GDM1 (cell line): ENCODE measurements around the gene UNC93B1.

Experiments used
- DNase-seq: peaks from one replicate; lab custom pipeline; 2025; lab: John Stamatoyannopoulos, UW

UNC93B1 gene

DNA sequence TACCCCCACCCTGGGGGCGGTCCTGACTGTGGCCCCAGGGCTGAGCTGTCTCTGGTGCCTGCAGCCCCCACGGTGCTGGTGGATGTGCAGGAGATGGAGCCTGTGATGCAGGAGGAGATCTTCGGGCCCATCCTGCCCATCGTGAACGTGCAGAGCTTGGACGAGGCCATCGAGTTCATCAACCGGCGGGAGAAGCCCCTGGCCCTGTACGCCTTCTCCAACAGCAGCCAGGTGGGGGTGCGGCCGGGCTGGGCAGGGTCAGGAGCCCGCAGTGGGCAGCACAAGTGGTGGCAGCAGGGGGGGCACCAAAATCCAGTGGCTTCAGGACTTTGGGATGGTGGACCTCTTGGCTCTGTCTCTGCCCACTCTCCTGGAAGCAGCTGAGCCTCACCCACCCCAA is 18.6 kb upstream of the UNC93B1 start:
- DNase-seq = no peak

DNA sequence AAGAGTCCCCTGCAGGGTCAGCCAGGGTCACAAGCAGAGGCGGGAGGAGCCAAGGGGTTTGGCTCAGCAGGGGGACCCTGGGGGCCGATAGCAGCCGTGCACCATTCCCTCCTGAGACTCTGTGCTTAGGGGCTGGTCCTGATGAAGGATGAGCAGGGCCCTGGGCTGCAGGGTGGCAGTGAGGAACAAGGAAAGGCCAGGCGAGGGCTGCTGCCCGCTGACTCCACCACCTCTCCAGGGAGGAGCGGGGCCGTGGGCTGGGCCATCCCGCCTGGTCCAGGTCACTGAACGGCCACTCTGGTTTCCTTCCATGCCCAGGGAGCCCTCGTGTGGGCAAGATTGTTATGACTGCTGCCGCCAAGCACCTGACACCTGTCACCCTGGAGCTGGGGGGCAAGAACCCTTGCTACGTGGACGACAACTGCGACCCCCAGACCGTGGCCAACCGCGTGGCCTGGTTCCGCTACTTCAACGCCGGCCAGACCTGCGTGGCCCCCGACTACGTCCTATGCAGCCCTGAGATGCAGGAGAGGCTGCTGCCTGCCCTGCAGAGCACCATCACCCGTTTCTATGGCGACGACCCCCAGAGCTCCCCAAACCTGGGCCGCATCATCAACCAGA is 17.4 kb upstream of the UNC93B1 start:
- DNase-seq = no peak

DNA sequence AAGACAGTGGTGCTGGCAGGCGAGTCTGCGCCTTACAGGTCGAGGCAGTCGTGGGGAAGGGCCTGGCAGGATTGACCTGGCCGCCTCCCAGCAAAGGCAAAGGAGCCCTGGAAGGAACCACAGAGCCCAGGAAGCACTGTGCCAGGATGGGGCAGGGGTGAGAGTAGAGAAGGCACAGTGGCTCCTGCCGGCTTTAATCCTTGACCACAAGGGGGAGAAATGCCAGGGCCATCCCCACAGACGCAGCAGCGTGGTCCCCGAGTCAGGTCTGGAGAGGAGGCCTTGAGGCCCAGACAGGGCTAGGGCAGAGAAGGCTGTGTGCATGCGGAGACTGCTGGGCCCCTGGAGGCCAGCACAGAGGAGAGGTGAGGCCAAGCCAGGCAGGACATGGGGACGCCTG is 16.7 kb upstream of the UNC93B1 start:
- no peak for DNase-seq

DNA sequence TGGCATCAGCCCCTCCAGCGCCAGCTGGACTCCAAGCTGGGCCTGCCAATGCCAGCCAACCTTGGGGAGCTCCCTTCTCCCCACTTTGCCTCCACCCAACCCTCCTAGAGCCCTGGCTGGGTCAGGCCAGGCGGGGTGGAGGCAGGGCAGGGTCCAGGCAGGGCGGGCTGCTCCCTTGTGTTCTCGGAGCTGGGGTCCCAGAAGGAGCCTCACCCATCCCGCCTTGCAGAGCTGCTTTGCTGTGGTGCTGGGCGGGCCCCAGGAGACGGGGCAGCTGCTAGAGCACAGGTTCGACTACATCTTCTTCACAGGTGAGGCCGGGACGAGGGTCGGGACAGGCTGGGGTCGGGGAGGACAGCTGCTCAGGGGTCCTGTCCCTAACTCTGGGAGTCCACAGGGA is 15.6 kb upstream of the UNC93B1 start:
- no peak for DNase-seq

DNA sequence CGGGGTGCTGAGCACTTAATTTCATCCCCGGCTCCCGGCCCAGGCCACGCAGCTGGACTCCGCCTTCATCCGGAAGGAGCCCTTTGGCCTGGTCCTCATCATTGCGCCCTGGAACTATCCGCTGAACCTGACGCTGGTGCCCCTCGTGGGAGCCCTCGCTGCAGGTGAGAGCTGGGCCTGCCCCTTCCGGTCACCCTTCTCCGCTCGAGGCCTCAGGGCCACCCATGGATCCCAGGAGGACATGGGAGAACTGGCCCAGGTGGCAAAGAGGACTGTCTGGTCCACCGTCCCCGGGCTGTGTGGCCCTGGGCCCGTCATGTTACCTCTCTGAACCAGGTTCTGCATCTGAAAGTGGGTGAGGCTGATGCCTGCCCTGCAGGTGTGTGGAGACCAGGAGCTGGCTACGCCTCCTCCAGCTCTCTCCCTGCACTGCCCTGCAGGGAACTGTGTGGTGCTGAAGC is 14.9 kb upstream of the UNC93B1 start:
- DNase-seq = no peak

DNA sequence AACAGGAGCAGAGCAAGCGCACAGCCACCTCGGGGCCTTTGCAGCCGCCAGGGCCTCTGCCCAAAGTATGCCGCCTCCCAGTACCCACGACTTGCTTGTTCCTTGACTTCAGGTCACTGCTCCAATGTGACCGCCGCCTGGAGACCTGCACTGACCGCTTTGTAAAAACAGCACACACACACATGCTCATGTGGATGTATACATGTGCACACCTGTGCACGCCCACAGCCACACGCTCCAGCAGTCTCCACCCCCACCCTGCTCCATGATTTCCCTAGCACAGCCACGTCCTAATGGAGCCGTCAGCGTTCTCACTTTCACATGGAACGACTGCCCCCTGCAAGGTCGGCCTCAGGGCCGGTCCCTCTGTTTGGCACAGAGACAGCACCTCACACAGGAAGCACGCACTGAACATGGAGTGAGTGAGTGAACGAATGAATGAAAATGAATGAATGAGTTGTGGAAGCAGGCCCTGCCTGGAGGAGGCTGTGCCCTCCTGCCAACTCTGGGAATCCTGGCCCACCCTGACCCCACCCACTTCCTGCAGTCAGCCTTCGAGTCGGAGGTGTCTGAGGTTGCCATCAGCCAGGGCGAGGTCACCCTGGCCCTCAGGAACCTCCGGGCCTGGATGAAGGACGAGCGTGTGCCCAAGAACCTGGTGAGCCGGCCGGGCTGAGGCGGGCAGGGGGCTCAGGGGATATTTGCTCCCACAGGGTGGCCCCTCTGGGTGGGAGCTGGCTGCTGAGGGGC is 14.3 kb upstream of the UNC93B1 start:
- DNase-seq = no peak

DNA sequence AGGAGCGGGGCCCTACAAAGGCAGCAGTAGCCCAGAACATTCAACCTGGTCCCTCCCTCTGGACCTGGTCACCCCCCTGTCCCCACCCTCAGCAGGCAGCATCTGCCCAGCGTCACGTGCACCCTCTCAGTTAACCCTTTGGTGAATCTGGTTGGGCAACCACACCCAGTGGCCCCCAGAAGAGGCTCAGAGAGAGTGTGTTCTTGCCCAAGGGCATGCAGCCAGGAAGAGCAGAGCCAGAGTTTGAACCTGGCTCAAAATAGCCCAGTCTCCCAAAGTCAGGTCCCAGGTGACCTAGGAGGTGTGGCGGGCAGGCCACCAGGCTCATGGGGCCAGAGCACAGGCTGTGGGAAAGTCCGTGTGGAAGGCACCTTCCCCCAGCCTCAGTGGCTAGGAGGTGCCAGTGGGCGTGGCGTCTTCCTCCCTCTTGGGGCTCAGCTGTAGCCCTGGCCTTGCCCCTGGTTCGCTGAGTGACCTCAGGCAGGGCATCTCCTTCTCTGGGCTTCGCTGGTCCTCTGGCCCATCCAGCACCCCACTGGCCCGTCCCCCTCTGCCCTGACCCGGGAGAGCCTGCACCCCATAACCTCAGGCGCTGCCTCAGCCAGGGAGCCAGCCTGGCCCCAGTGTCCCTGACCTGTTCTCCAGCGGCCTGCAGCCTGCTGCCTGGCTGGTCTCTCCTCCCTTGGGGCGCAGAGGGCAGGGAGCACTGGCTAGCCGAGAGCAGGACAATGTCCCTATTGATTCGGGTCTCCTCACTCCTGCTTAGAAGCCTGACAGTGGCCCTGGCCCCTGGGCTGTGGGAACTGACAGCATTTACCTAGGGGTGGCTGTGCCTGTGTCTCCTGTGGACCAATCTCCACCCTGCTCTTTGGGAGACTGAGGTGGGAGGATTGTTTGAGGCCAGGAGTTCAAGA is 13.3 kb upstream of the UNC93B1 start:
- DNase-seq = no peak

DNA sequence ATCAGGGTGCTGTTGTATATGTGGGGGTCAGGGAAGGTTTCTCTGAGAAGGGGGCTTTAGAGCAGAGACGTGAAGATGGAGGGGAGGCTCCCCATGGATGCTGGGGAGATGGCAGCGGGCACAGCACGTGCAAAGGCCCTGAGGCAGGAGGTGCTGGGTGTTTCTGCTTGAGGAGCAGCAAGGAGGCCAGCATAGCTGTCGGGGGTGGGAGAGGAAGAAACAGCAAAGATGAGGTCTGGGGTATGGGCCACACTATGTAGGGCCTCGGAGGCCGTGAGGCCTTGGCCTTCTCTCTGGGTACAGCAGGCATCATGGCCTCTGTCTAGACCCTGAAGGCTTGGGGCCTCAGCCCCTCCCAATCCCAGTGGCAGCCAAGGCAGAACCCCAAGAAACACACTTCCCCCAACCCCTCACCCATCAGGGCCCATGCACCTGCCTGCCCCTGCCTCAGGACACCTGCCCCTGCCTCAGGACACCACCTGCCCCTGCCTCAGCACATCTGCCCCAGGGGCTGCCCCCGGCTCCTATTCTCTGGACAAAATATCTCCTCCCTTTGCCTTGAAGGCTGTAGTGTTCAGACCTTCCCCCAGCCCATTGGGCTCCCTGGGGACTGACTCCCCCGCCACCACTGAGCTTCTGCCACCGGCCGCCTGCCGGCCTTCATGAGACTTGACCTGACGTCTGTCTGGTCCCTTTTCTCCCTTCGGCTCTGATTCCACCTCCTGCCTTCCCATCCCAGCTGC is 12.4 kb upstream of the UNC93B1 start:
- DNase-seq = no peak

DNA sequence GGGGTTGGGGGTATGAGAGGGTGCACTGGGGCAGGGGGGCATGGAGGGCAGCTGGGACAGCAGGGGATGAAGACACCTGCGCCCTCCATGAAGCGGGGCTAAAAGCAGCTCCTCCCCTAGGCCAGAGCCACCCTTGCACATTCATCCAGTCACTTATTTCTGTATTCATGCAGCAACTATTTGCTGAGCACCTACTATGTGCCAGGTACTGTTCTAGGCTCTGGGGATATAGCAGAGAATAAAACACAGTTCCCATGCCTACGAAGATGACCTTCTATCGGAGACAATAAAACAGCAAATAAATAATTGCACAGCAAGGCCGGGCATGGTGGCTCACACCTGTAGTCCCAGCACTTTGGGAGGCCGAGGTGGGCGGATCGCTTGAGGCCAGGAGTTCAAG is 11.6 kb upstream of the UNC93B1 start:
- DNase-seq = no peak

DNA sequence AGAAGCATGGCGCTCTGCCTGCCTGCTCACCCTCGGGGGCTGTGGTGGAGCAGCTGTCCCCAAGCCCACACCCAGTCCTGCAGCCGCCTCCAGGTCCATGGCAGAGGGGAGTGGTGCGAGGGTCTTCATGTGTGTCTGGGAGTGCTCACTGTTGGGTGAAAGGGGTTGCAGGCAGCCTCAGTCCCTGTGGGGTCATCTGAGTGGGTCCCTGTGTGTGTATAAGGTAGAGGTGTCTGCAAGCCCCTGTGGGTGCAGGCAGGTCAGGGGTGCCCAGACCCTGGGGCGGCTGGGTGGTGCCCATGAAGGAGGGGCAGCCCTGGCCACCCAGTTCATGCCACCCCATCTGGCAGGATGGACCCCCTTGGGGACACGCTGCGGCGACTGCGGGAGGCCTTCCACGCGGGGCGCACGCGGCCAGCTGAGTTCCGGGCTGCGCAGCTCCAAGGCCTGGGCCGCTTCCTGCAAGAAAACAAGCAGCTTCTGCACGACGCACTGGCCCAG is 11.1 kb upstream of the UNC93B1 start:
- DNase-seq = no peak

DNA sequence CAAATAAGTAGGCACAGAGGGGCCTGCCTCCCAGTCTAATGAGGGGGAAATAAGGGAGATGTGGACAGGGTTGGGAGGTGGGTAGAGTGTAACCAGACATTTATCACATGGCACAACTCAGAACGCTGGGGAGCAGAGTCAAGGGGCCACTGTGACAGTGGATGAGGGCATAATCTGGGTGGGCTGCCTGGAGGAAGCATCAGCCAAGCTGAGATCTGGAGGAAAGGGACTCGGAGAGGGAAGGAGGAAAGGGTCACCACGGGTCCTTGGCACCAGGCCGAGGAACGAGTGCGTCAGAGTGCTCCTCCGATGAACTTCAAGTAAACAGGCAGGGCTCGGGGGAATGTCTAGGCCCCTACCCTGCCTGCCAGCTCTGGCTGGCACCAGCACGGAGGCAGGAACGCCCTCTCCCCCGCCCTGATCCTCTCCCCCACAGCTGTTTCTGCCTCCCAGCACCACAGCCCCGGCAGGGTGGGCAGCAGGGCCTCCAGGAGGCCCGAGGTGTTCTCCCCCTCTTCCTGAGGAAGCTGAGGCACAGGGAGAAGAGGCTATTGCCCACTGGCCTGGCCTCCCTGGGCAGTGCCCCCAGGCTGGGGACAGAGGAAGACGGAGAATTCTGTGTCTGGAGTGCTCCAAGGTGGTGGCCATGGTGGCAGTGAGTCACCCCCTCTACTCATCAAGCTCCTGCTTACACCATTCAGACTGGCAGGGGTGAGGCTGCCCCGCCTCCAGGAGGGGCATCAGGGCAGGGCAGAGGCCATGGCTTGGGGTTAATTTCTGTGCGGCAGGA is 10.5 kb upstream of the UNC93B1 start:
- no peak for DNase-seq

DNA sequence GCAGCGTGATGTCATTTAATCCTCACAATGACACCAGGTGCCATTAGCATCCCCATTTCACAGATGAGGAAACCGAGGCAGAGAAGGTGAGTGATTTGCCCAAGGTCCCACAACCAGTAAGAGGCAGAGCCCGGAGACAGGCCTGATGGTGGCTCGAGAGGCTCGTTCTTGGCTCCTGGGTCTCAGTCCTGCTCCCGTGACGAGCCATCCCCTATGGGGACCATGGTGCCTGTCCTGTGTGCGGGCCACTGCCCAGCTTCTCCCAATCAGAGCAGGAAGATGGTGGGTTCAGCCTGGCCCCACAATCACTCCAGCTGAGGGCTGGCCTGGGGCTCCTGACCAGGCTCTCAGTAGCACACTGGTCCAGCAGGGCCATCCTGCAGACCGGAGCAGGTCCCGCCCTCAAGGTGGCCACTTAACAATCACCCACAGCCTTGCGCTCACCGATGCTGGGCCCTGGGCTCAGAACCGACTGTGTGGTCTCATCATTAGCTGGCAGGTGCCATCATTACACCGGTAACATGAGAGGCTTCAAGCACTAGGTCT is 9.8 kb upstream of the UNC93B1 start:
- DNase-seq = no peak

DNA sequence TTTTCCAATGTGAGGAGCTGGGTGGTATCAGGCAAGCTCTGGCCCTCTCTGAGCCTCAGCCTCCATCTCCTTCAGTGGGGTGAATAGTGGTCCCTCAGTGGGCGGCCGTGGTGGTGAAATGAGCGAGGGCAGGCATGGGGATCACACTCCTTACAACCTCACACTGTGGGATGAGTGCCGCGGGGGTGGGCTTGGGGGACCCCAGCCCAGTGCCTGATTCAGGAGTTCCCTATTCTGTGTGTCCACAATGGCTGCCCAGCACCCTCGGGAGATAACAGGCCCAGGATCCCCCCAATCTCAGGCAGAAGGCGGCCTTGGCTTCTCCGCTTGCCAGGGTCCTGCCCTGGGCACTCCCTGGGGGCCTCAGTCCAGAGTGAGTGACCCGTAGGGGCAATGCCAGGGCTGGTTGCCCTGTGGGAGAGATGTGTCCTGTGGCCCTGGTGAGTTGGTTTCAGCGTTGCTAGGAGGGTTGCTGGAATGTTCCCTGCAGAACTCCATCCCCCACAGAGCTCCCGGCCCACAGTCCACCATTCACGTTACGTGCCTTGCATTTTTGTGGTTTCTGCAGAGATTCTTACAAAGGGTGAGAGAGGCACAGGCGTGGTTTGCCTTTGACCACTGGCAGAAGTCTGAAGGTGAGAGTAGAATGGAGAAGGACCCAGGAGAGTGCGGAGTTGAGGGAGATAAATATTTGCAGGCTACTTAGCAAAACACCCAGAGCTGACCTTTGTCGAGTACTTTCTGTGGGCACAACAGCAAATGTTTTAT is 9.1 kb upstream of the UNC93B1 start:
- DNase-seq = no peak

DNA sequence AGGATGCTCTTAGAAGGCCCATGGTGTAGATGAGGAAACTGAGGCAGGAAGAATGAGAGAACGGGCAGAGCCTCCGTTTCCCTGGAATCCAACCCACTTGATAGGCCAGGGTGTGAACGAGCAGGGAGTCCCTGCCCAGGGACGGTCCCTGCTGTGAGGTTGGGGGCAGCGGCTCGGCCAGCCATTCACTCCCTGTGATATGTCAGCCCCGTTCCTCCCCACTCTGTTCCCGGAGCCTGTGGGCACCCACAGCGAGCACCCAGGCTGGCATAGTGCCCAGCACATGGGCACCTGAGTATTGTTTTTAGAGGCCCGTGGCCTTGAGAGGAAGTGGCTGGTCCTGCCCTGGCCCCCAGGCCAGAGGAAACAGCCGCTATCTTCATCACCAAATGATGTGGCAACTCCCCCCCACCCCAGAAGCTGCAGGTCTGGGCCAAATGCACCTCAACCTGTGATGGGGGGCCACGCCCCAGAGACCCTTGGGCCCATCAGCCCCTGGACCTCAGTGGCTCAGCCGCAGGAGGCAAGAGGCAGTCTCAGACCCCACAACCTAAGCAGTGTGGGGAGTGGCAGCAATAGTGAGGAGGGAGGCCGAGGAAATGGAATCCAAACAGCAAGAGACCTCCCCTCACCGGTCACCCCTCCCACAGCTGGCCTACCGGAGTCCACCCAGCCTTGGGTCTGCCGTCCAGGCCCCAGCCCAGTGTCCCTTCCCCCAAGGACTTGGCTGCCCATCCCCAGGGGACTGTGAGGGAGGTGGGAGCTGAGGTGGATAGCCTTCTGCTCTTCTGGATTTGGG is 8.3 kb upstream of the UNC93B1 start:
- no peak for DNase-seq

DNA sequence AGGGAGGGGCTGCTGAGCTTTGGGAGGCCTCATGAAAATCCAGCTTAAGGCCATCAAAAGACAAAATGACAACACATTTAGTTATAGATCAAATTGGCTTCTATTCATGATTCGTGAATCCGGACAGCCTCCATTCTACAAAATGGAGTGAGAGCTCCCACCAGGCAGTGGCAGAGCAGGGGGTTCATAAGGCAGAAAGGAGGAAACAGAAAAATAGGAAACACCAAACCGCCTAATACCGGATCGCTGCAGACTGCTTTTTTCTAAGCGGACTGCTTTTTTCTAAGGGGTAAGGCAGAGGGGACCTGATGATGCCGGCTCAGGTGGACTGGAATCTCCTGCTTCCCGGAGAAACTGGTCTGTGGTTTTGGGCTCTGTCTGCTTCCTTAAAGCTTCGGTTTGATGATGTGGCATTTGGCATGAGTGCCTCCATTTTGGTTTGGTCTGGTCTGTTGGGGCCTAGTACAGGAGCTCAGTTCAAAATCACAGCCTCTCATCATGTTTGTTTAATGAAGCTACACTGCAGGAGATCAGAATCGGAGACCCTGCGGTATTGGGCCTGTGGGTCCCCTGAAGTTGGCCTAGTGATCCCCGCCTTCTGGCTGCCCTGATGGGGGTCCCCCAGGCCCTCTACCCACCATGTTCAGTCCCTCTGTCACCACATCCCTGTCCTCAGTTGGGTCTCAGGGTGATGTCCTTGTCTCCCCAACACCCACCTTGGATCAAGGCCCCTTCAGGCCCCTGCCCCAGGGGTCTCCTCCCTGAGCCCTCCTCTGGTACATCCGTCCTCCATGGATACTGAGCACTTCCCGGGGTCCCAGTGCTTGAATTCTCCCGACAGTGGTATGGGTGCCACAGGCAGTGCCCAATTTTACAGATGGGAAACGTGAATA is 7.4 kb upstream of the UNC93B1 start:
- DNase-seq = no peak

DNA sequence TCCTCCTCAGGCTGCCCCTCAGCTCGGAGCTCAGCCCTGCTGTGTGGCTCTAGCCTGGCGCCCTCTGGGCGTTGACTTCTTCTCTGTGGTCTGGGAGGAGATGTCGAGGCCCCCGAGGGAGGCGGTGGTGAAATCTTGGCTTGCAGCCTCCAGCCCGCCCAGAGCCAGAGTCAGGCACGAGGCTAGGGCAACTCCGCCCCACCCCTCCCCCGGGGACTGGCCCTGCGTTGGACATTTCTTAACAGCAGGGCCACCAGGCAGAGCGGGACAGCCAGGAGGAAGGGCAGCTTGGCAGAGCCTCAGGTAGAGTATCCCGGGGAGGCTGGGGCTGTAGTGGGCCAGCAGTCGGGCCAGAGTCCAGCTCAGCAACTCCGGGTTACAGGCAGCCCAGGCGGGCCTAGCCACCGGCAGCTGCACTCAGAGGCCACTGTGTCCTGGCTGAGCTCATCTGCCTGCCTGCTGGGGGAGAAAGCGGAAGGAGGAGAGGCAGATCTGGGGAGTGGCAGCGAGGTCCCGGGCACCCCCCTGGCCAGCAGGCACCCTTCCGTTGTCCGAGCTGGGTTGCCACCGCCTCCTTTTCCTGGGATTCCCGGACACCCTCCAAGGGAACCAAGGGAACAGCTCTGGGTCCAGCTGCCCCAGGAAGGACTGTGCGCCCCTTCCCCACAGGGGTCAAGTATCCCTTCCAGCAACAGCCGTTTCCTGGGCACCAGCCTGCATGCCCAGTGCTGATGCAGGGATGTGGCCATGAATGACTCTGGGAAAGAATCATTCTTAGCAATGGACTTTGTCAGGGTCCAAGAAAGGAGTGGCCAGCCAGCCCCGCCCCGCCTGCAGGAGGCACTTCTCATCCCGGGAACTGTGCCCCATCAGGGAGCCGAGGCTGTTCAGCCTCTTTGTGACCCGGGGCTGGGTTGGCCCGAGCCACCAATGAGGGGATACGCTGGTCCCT is 6.5 kb upstream of the UNC93B1 start, which contains the start of gene ALDH3B1:
ALDH3B1 (plus strand) TSS at position 238 of the 952 bp plus-strand sequence. CDS start 4,971 bp downstream, outside the sequence.
- peak; percentile 32 for DNase-seq
